Activated T-helper 1 cell treated with anti-CD3 and anti-CD28 coated beads, Interleukin-12 subunit alpha, Interleukin-12 subunit beta, Interleukin-2, Interleukin-4 antibody, amounts not matched to agents 30 ng/mL and 10 ng/mL and 1 ng/mL, durations not matched to agents 14 hours and 24 hours and 36 hours (primary cell): Measurements from ENCODE around the gene RTKN2. TPM values are rescaled to one million over a fixed set of nuclear protein-coding genes. Genes with fewer than 3 reads are reported as not detected.
"Not testable (repeated sequence)": the region's sequence is repeated elsewhere in the genome, so short reads cannot be mapped to it uniquely, and the experiment has no call there.

ENCODE experiments used
- DNase-seq: peaks from one replicate; pipeline ENCODE4 v3.0.0; 2021; ENCODE audit warnings: low spot score
- H3K27ac Mint-ChIP-seq: one replicate; pipeline ENCODE4 v1.8.0; 2021; ENCODE audit warnings: mild to moderate bottlenecking, mixed read lengths
- H3K27me3 Mint-ChIP-seq: one replicate; pipeline ENCODE4 v1.8.0; 2022; ENCODE audit warnings: mild to moderate bottlenecking, moderate library complexity, mixed read lengths; ENCODE audit not compliant: insufficient read depth
- H3K36me3 Mint-ChIP-seq: one replicate; pipeline ENCODE4 v1.8.0; 2021; ENCODE audit warnings: low read depth, mixed read lengths
- H3K4me1 Mint-ChIP-seq: one replicate; pipeline ENCODE4 v1.8.0; 2021; ENCODE audit warnings: low read depth, mixed read lengths
- H3K4me3 Mint-ChIP-seq: one replicate; pipeline ENCODE4 v1.8.0; 2021; ENCODE audit warnings: mild to moderate bottlenecking, moderate library complexity, mixed read lengths
- H3K9me3 Mint-ChIP-seq: one replicate; pipeline ENCODE4 v1.8.0; 2021; ENCODE audit warnings: mixed read lengths
- intact Hi-C: fragments of 100-400 bp; cut with micrococcal nuclease; formaldehyde crosslinking; loops from one replicate; pipeline ENCODE4 v1.15.1; 2024
- total RNA-seq: library from RNA; stranded (reverse); gene quantifications from 2 replicates; pipeline ENCODE4 v1.2.3, GENCODE V29; 2022

The RTKN2 gene, protein sequence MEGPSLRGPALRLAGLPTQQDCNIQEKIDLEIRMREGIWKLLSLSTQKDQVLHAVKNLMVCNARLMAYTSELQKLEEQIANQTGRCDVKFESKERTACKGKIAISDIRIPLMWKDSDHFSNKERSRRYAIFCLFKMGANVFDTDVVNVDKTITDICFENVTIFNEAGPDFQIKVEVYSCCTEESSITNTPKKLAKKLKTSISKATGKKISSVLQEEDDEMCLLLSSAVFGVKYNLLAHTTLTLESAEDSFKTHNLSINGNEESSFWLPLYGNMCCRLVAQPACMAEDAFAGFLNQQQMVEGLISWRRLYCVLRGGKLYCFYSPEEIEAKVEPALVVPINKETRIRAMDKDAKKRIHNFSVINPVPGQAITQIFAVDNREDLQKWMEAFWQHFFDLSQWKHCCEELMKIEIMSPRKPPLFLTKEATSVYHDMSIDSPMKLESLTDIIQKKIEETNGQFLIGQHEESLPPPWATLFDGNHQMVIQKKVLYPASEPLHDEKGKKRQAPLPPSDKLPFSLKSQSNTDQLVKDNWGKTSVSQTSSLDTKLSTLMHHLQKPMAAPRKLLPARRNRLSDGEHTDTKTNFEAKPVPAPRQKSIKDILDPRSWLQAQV
- 3.0 and 3.7 TPM in 2 replicates for total RNA-seq

- H3K27ac Mint-ChIP-seq, result no peak within 1 kb of the TSS
Measured at GRCh38 chr10:62268399-62269114, at the start of gene RTKN2. Gene RTKN2, minus strand, starts transcription at chr10:62268844. Its CDS starts 234 bp downstream, at chr10:62268610.

DNA sequence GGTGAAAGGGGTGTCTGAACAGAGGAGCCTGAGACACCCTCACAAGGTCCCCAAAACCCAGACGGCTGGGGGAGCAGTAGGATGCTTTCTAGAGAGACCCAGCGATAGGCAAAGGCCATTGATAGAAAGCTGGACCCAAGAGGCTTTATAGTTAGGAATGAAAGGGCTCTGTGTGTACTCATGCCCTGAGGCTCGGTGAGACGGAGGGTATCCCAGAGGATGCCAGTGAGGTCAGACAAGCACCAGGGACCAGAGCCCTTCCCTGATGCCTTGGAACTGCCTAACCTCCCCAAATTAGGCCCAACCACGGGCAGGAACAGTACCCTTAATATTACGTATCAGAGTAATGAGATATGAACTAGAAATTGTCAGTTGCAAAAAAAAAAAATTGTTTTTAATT, 48.6 kb upstream of the RTKN2 start:
- no peak overlapping the region for H3K27ac Mint-ChIP-seq
- no peak for DNase-seq
- peaks cover 3% of the 10 kb centered on the region for H3K9me3 Mint-ChIP-seq
- intact Hi-C loops, result no loop called here
- H3K27me3 Mint-ChIP-seq, result peaks cover 8% of the 10 kb centered on the region
- no peaks in the 10 kb centered on the region for H3K36me3 Mint-ChIP-seq
- H3K4me3 Mint-ChIP-seq, result no peak overlapping the region
- no peaks in the 10 kb centered on the region for H3K4me1 Mint-ChIP-seq

More at GRCh38 chr10:62268399-62269114, at the start of gene RTKN2:
- peak; percentile 75 for DNase-seq
- H3K4me1 Mint-ChIP-seq, result peaks cover 32% of the 10 kb centered on the region
- H3K27me3 Mint-ChIP-seq, result peaks cover 27% of the 10 kb centered on the region
- H3K4me3 Mint-ChIP-seq, result peak within 1 kb of the TSS; percentile 83
- no peaks in the 10 kb centered on the region for H3K36me3 Mint-ChIP-seq
- no peaks in the 10 kb centered on the region for H3K9me3 Mint-ChIP-seq
- intact Hi-C loops, result loop anchor here (2.0 to 10.0 kb wide), 6 partner anchors 106 to 1359 kb away; partner anchors contain the start of gene ZNF365

- DNase-seq, result no peak
- no peaks in the 10 kb centered on the region for H3K27me3 Mint-ChIP-seq
- no peak overlapping the region for H3K4me3 Mint-ChIP-seq
- H3K9me3 Mint-ChIP-seq, result no peaks in the 10 kb centered on the region
- intact Hi-C loops, result no loop called here
- H3K27ac Mint-ChIP-seq, result no peak overlapping the region
- H3K4me1 Mint-ChIP-seq, result no peaks in the 10 kb centered on the region
- H3K36me3 Mint-ChIP-seq, result no peaks in the 10 kb centered on the region
Measured at GRCh38 chr10:62309254-62309653, 40.6 kb upstream of the RTKN2 start.

GRCh38 chr10:62308101-62308500, 39.5 kb upstream of the RTKN2 start:
- H3K27me3 Mint-ChIP-seq, result no peaks in the 10 kb centered on the region
- H3K27ac Mint-ChIP-seq, result no peak overlapping the region
- H3K4me3 Mint-ChIP-seq, result no peak overlapping the region
- H3K4me1 Mint-ChIP-seq, result no peaks in the 10 kb centered on the region
- intact Hi-C loops, result no loop called here
- H3K9me3 Mint-ChIP-seq, result no peaks in the 10 kb centered on the region
- no peaks in the 10 kb centered on the region for H3K36me3 Mint-ChIP-seq
- DNase-seq, result no peak

DNA sequence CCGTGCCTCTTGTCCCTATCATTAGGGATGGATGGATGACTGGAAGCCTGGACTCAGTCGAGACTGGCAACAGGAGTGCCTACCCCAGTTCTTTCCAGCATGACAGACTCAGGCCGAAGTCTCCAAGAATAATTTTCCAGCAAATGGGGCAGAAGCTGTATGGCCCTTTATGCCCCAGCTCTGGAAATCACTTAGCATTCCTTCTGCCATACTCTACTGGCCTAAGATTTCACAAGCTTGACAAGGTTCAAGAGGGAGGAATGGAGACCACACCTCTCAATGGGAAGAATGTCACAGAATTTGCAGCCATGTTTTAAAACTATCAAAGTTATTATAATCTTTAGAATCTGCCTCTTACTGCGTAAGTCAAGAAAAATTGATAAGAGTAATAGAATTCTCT, 39.0 kb upstream of the RTKN2 start:
- no peaks in the 10 kb centered on the region for H3K36me3 Mint-ChIP-seq
- no peaks in the 10 kb centered on the region for H3K4me1 Mint-ChIP-seq
- no peaks in the 10 kb centered on the region for H3K27me3 Mint-ChIP-seq
- intact Hi-C loops, result no loop called here
- no peaks in the 10 kb centered on the region for H3K9me3 Mint-ChIP-seq
- H3K4me3 Mint-ChIP-seq, result no peak overlapping the region
- no peak for DNase-seq
- no peak overlapping the region for H3K27ac Mint-ChIP-seq

DNA sequence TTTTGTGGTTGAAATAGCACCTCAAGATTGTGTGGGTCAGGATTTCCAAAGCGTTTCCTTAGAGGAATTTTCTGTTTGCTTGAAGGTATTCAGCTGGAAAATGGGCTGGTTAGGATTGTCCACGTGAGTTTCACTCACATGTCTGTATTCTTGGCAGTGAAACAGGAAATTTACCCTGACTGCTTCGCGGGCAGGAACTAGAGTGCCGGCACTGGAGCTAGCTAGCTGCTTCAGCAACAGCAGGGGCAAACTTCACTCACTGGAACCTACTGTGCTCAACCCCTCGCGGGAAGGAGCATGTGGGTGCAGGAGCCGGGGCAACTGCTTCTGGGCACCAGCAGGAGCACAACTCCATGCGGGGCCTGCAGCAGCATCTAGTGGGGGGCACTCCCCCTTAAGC, 38.0 kb upstream of the RTKN2 start:
- no peaks in the 10 kb centered on the region for H3K4me1 Mint-ChIP-seq
- no peak overlapping the region for H3K4me3 Mint-ChIP-seq
- no peaks in the 10 kb centered on the region for H3K9me3 Mint-ChIP-seq
- no peak for DNase-seq
- no peak overlapping the region for H3K27ac Mint-ChIP-seq
- no peaks in the 10 kb centered on the region for H3K27me3 Mint-ChIP-seq
- intact Hi-C loops, result no loop called here
- H3K36me3 Mint-ChIP-seq, result no peaks in the 10 kb centered on the region

- Mint-ChIP-seq H3K36me3 (no peaks in the 10 kb centered on the region), H3K27me3 (no peaks in the 10 kb centered on the region), H3K27ac (no peak overlapping the region), H3K4me3 (no peak overlapping the region), H3K9me3 (peaks cover 3% of the 10 kb centered on the region), H3K4me1 (no peaks in the 10 kb centered on the region)
- DNase-seq, result no peak
- intact Hi-C loops, result no loop called here
Measured at GRCh38 chr10:62305813-62306212, 37.2 kb upstream of the RTKN2 start.

- peaks cover 13% of the 10 kb centered on the region for H3K9me3 Mint-ChIP-seq
- no peak overlapping the region for H3K4me3 Mint-ChIP-seq
- H3K27me3 Mint-ChIP-seq, result no peaks in the 10 kb centered on the region
- no peak for DNase-seq
- intact Hi-C loops, result no loop called here
- H3K27ac Mint-ChIP-seq, result no peak overlapping the region
- no peaks in the 10 kb centered on the region for H3K36me3 Mint-ChIP-seq
- no peaks in the 10 kb centered on the region for H3K4me1 Mint-ChIP-seq
Measured at GRCh38 chr10:62303922-62304321, 35.3 kb upstream of the RTKN2 start.

GRCh38 chr10:62302760-62303159, 34.1 kb upstream of the RTKN2 start:
- Mint-ChIP-seq H3K4me1 (no peaks in the 10 kb centered on the region), H3K9me3 (peaks cover 14% of the 10 kb centered on the region), H3K27me3 (peaks cover 3% of the 10 kb centered on the region), H3K27ac (no peak overlapping the region), H3K4me3 (no peak overlapping the region), H3K36me3 (no peaks in the 10 kb centered on the region)
- intact Hi-C loops, result no loop called here
- DNase-seq, result no peak

DNA sequence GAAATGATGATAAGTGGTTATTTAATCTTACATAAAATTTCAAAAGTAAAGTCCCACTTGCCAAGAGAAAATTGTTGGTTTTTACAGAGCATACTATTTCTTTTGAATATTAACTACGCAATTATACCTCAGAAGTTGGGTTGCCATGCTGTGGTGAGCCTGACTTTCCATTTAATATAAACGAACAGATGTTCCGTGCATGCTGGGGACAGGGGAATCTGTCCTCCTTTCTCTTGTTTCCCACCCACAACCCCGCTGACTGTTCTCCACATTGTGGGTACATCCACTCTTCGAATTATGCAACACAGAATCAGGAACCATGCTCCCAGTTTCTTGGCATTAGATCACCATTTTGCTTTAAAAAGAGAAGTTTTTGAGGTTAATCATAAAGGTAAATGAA, 29.2 kb upstream of the RTKN2 start:
- H3K27ac Mint-ChIP-seq, result no peak overlapping the region
- H3K4me1 Mint-ChIP-seq, result no peaks in the 10 kb centered on the region
- no peaks in the 10 kb centered on the region for H3K36me3 Mint-ChIP-seq
- peaks cover 14% of the 10 kb centered on the region for H3K9me3 Mint-ChIP-seq
- no peak for DNase-seq
- peaks cover 15% of the 10 kb centered on the region for H3K27me3 Mint-ChIP-seq
- intact Hi-C loops, result no loop called here
- no peak overlapping the region for H3K4me3 Mint-ChIP-seq

GRCh38 chr10:62284221-62284620, 15.6 kb upstream of the RTKN2 start:
- Mint-ChIP-seq H3K4me3 (no peak overlapping the region), H3K9me3 (no peaks in the 10 kb centered on the region), H3K4me1 (no peaks in the 10 kb centered on the region), H3K27me3 (peaks cover 15% of the 10 kb centered on the region), H3K27ac (no peak overlapping the region), H3K36me3 (no peaks in the 10 kb centered on the region)
- no peak for DNase-seq
- intact Hi-C loops, result no loop called here

GRCh38 chr10:62281348-62281747, 12.7 kb upstream of the RTKN2 start:
- H3K27ac Mint-ChIP-seq, H3K36me3 Mint-ChIP-seq, intact Hi-C loops, H3K9me3 Mint-ChIP-seq, H3K4me3 Mint-ChIP-seq, DNase-seq, H3K4me1 Mint-ChIP-seq: not testable (repeated sequence)
- H3K27me3 Mint-ChIP-seq, result peaks cover 11% of the 10 kb centered on the region

DNA sequence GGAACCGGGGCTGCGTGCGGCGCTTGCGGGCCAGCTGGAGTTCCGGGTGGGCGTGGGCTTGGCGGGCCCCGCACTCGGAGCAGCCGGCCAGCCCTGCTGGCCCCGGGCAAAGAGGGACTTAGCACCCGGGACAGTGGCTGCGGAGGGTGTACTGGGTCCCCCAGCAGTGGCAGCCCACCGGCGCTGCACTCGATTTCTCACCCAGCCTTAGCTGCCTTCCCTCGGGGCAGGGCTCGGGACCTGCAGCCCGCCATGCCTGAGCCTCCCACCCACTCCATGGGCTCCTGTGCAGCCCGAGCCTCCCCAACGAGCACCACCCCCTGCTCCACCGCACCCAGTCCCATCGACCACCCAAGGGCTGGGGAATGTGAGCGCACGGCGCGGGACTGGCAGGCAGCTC, 11.7 kb upstream of the RTKN2 start:
- intact Hi-C loops, H3K36me3 Mint-ChIP-seq, H3K27me3 Mint-ChIP-seq, H3K4me1 Mint-ChIP-seq, H3K27ac Mint-ChIP-seq, DNase-seq, H3K9me3 Mint-ChIP-seq, H3K4me3 Mint-ChIP-seq: not testable (repeated sequence)
